Stimulated activated CD8-positive, alpha-beta memory T cell treated with anti-CD3 and anti-CD28 coated beads, Interleukin-2, amount 100 ng/mL, for 1 hour (primary cell): ENCODE data around the gene LAMTOR2.
A peak's percentile ranks its signal among the peaks of the same experiment; 100 is the strongest.
"Not testable (repeated sequence)": the region's sequence is repeated elsewhere in the genome, so short reads cannot be mapped to it uniquely, and the experiment has no call there.

Experiments
- DNase-seq, 2 donors: peaks; one replicate each; pipeline ENCODE4 v3.0.0-alpha.2; 2020; ENCODE audit warnings: low read depth in 2 of 2

LAMTOR2 gene

DNA sequence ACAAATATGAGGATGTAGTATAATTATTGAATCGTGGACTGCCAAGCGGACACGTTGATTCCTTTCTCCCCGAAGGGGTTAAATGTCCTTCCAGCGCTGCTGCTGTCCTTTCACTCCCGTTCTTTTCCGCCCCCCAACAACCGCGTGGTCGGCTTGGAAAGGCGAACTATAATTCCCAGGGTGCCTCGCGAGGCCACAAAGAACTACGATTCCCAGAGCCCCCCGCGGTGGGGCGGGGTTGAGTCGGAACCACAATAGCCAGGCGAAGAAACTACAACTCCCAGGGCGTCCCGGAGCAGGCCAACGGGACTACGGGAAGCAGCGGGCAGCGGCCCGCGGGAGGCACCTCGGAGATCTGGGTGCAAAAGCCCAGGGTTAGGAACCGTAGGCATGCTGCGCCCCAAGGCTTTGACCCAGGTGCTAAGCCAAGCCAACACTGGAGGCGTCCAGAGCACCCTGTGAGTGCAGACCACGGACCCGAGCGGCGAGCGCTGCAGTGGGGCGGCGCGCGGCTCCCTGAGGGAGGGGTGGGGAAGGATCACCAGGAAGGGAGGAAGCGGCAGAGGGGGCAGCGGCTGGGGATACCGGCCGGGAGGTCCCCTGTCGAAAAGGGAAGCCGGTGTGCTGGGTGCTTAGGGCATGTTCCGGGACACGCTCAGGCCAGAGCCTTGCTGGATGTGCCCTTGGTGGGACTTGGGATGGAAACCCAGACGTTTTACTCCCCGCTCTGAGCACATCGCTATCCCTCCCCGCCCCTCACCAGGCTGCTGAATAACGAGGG, at the start of gene LAMTOR2:
TSS of gene LAMTOR2 (plus strand) at position 283 of the 781 bp plus-strand sequence. CDS start at position 391, 108 bp downstream.
- peak; percentile 90 for DNase-seq

- no peak for DNase-seq
Measured at GRCh38 chr1:156004843-156005584, 49.6 kb upstream of the LAMTOR2 start.

GRCh38 chr1:156006666-156007376, 47.8 kb upstream of the LAMTOR2 start:
- DNase-seq, result no peak

- no peak for DNase-seq
Measured at GRCh38 chr1:156009404-156009803, 45.2 kb upstream of the LAMTOR2 start.

DNA sequence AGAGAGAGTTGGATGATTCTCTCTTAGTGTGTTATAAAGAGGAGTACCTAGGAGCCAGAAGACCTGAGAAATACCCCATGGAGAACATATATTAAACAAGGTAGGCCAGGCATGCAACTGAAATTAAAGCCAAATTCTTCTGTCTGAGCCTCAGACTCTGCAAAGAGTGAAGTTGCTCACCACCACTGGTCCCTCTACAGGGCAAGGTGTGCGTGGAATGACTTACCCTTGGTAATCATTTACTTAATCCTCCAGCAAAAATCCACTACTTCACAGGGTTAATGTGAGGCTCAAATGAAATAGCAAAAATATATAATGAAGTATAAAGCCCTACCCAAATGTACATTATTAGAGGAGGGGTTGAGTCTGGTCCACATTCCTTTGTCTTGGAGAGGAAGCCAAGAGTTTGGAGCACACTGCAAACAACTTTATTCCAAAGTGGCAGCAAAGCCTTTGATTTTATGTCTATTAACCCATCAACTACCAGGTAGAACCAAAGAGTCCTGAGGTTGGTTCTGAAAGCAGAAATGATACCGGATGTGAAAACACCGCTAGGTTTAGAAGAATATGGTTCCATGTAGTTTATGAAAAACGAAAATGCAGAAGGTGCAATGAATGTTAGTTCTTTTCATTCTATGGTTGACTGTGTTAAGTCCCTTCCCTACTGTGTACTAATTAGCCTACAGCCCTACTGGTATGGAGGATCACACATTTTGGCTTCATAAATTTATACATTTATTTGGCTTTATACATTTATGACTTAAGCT, 42.3 kb upstream of the LAMTOR2 start:
- no peak for DNase-seq

DNA sequence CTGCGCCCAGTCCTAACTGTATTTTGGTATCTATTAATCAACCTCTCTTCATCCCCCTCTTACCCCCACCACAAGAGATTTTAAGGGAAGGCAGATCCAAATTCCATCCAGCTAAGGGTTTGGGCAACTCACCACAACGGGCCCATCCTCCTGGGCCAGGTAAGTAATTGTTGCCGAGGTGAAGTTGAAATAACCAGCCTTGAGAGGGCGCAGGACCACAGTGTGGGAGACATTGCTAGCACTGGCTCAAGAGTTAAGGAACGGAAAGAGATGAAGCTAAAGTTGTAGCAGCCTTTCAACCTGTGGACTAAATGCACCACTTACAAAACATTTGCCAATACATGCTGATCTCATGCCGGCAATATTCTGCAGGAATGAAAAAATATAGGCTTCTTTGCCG, 39.8 kb upstream of the LAMTOR2 start:
- no peak for DNase-seq

- DNase-seq, result no peak
Measured at GRCh38 chr1:156019946-156020292, 34.7 kb upstream of the LAMTOR2 start.

GRCh38 chr1:156020293-156021092, 34.1 kb upstream of the LAMTOR2 start, which contains the start of gene SSR2:
TSS of gene SSR2 (minus strand) at chr1:156020951. CDS start at chr1:156020167, 784 bp downstream.
- peak; percentile 68 to 70 for DNase-seq

DNA sequence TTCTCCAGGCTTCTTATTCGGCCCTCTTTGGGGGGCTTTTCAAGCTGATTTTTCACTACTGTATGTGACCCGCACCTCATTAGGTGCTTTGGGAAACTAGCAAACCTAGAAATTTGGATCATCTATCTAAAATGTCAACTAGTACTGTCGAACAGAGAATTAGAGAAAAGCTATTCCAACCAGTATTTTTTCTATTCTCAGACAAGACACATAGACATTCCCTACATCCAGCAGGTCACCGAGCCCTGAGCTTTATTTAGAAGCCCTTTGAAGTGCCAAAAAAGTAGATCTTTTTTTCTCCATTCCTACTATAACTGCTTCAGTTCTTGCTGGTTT, 33.5 kb upstream of the LAMTOR2 start:
- no peak for DNase-seq

- no peak for DNase-seq
Measured at GRCh38 chr1:156021954-156022353, 32.6 kb upstream of the LAMTOR2 start.

DNA sequence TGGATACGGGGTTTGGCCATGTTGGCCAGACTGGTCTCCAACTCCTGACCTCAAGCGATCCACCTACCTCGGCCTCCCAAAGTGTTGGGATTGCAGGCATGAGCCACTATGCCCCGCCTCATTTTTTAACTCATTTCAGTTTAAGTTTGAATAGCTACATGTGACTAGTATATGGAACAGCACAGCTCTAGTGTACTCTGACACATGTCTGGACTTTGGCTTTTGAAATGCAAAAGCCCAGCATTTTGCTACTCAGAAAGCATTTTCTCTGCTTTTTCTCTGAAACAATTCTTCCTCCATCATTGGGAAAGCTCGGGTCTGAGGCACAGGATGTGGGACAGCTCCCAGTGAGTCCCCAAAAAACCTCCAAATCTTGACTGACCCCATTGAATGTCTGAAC, 29.8 kb upstream of the LAMTOR2 start:
- no peak for DNase-seq

- peak in 1 of 2 donors; percentile 1 for DNase-seq
Measured at GRCh38 chr1:156025876-156026275, 28.7 kb upstream of the LAMTOR2 start.

- no peak for DNase-seq
Measured at GRCh38 chr1:156026588-156026987, 28.0 kb upstream of the LAMTOR2 start.

- DNase-seq, result no peak
Measured at GRCh38 chr1:156033011-156033410, 21.6 kb upstream of the LAMTOR2 start.

DNA sequence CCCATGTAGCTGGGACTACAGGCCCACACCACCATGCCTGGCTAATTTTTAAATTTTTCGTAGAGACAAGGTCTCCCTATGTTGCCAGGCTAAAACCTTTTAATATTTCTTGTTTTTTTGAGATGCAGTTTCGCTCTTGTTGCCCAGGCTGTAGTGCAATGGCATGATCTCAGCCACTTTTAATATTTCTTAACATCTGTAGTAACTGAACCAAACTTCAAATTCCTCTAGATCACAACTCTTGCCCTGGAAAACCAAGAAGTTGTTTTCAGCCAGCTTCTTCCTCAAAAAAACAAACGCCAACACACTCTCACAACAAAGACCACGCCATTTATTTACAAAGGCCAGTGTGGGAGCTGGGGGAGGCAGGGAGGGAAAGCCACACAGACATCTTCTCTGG, 19.6 kb upstream of the LAMTOR2 start:
- not testable (repeated sequence) for DNase-seq

DNA sequence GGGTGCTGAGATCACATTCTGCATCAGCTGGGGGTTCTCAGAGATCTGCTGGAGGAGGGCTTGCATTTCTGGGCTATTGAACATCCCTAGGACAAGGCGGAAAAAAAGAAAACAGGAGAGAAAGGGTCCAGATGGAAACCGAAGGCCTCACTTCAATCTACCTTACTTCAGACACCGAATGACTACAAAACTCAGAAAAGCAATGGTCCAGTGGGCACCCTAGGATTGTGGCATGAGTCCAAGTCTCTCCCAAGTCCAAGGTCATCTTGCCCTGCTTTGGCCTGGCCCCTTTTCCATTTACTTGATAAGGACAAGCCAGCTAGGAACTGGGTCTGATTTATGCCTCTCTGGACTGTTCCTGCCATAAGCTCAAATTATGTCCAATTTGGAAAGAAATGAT, 11.8 kb upstream of the LAMTOR2 start:
- no peak for DNase-seq

DNA sequence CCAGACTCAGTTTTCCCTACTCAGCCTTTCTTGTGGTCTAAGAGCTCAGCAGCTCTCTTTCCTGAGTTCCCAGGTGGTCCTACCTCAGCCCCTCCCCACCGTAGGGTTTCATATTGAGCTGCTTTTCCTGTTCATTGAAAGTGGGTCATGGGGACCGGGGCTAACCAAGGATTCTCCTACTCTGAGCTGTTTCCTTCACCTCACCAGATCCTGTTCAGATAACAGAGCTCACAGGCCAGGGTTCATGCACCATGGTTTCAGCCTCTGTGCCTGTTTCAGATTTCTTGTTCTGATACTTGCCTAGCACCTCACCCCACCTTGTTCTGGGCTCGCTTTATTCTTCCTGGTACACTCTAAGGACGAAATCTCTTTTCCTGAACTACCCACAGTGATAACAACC, 9.5 kb upstream of the LAMTOR2 start:
- no peak for DNase-seq

DNA sequence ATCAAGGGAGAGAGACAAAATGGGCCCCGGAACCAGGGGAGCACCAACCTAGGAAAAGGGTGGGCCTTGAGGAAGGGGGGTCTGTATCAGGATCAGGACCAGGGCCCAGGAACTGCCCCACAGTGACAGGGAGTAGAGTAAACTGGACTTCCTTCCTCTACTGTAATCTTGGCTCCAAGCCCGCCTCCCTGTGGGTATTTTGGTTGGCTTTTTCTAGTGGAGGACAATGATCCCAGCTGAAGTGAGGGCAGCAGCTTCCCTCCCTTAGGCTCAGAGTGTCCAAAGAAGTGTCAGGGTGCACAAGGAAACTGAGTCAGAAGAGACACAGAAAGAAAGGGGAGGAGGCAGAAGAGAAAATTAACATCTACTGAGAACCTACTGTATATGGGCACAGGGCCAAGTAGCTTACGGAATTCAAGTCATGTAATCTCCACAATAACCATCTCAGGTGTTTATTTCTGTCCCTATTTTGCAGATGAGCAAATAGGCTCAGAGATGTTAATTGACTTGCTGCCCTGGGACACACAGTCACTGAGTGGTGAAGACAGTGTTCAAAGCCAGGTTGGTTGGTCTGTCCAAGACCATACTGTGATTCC, 5.8 kb upstream of the LAMTOR2 start:
- no peak for DNase-seq

- no peak for DNase-seq
Measured at GRCh38 chr1:156050376-156050775, 4.2 kb upstream of the LAMTOR2 start.

GRCh38 chr1:156051011-156051725, 3.4 kb upstream of the LAMTOR2 start:
- DNase-seq, result no peak
